AG09319 (cell line): Measurements from ENCODE around the gene KNDC1.

Experiments
- DNase-seq: peaks from one replicate; pipeline ENCODE4 v3.0.0-alpha.2; 2010; ENCODE audit warnings: low read depth; ENCODE audit errors: extremely low read depth
- TF ChIP-seq, protein P1 (sequence below): IDR thresholded peaks from 2 replicates; pipeline ENCODE4 v1.5.1; 2011; ENCODE audit warnings: low read depth, mild to moderate bottlenecking, inconsistent platforms, low read length, moderate library complexity

Gene KNDC1

DNA sequence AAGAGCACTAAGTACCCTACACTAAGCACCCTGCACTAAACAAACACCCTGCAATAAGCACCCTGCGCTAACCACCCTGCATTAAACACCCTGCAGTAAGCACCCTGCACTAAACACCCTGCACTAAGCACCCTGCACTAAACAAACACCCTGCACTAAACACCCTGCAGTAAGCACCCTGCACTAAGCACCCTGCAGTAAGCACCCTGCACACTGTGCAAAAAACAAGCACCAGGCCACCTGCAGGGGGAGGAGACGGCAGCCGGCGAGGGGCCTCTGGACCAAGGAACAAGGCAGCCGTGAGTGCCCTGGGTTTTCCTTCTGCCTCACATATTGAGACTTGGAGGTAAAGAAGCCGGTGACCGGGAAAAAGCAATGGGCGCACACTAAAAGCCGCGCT lies 30.2 kb downstream of the KNDC1 start:
- TF ChIP-seq, protein P1, sequence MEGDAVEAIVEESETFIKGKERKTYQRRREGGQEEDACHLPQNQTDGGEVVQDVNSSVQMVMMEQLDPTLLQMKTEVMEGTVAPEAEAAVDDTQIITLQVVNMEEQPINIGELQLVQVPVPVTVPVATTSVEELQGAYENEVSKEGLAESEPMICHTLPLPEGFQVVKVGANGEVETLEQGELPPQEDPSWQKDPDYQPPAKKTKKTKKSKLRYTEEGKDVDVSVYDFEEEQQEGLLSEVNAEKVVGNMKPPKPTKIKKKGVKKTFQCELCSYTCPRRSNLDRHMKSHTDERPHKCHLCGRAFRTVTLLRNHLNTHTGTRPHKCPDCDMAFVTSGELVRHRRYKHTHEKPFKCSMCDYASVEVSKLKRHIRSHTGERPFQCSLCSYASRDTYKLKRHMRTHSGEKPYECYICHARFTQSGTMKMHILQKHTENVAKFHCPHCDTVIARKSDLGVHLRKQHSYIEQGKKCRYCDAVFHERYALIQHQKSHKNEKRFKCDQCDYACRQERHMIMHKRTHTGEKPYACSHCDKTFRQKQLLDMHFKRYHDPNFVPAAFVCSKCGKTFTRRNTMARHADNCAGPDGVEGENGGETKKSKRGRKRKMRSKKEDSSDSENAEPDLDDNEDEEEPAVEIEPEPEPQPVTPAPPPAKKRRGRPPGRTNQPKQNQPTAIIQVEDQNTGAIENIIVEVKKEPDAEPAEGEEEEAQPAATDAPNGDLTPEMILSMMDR = no peak
- DNase-seq = no peak

- DNase-seq = no peak
- TF ChIP-seq, protein P1 = no peak
Measured at GRCh38 chr10:133191651-133192050, 31.6 kb downstream of the KNDC1 start.

- TF ChIP-seq, protein P1 = no peak
- no peak for DNase-seq
Measured at GRCh38 chr10:133194151-133194550, 34.1 kb downstream of the KNDC1 start.

GRCh38 chr10:133195096-133195495 lies 35.1 kb downstream of the KNDC1 start:
- DNase-seq = no peak
- TF ChIP-seq, protein P1 = no peak

DNA sequence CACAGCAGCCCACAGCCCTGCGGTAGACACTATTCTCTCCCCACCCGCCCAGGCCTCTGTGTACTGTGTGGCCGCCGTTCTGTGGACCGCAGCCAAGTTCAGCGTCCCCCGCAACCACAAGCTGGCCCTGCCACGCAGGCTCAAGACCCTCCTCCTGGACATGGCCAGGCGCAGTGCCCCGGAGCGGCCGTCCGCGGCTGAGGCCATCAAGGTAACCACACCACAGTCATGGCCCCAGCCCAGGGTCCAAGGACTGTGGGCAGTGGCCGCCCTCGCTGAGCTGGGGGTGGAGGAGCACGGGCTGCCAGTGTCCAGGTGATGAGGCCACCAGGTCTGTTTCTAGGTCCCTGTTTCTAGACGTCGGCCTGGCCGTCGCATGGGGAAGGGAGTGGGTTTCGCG lies 35.6 kb downstream of the KNDC1 start:
- DNase-seq = no peak
- TF ChIP-seq, protein P1 = no peak

DNA sequence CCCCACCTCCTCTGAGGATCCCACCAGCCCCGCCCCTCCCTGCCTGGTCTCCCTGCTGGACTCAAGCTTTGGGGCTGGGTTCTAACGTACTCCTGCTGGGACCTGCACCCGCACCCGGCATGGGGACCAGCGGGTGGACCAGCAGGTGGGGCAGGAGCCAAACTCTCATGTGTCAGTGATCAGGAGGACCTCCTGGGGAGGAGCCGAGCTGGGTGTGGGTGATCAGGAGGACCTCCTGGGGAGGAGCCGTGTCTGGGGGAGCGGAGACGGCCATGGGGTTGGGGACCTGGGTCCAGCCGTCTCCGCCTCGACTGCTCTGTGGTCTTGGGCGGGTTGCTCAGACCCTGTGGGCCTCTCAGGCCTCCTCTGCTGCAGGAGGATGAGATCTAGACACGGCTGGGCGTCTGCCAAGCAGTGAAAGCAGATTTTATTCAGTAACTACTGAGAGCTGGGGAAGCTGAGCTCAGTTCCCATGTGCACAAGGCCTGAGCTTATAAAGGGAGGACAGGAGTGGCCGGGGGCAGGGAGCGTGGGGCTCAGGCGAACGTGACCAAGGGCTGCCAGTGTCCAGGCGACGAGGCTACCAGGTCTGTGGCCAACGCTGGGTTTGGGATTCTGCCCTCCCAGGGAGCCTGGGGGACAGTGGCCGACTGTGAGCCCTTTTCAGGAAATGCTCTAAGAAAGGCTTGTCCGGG lies 36.3 kb downstream of the KNDC1 start:
- TF ChIP-seq, protein P1 = no peak
- no peak for DNase-seq

- TF ChIP-seq, protein P1 = no peak
- DNase-seq = no peak
Measured at GRCh38 chr10:133196936-133197758, 37.1 kb downstream of the KNDC1 start.
